ENCODE results near the gene NYAP2.

NYAP2 gene

DNA sequence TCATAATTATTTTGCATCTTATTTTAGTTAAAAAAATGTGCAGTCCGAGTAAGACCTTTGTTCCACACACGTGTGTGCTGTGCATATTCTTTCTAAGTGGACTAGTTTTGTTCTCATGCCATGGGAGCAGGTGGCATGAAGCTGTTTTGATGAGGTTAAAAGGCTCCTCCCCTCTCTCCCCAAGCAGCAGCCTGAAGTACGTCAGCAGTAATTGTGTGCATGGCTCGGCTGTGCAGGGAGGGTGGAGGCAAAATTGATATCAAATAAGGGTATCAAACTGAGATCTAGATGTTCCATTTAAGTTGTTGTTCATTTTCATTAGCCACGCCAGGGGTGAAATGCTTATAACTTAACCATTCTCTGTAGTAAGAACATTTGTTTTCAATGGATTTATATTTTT, at the start of gene NYAP2:
TSS of gene NYAP2 (plus strand) at position 207 of the 400 bp plus-strand sequence. CDS start 9,171 bp downstream, outside the sequence.
- no peak for DNase-seq

DNA sequence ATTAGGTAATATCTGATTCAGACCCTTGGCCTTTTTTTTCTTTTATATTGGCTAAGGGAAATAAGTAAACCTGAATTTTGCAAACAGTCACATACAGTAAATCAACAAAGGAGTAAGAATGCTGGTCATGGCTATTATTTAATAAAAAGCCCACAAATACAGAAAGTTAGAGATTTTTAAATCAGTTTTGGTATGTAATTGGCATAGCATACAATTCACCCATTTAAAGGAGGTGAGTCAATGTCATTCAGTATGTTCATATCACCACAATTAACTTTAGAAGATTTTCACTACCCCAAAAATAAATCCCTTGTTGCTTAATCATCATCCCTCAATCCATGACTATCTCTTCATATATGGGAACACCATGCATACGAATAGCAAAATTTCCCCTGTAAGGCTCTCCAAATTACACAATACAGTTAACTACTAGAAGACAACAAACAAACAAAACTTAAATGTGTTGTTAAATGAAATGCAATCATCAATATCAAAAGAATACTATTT, 45.9 kb upstream of the NYAP2 start:
- DNase-seq = peak; percentile 30

DNA sequence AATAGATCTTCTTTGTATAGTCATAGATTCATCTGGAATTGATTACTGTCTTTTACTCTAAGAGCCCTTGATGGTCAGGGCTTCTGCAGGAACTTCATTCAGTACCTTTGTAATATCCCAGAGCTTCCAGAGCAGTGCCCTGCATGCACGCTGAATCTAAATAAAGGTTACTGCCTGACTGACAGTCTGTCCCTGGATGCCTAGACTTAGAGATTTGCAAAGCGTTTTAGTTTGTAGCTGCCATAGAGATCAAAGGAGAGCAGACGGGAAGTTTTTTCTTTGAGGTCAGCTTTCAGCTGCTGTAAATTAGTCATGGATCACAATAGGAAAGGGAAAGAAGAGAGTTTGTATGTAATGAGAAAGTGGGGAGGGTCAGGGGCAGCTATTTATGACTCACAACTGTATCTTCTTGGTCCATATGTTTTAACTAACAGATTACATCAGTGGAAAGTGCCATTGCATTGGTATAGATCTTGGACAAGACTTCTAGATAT, 45.2 kb upstream of the NYAP2 start:
- peak; percentile 75 for DNase-seq

DNA sequence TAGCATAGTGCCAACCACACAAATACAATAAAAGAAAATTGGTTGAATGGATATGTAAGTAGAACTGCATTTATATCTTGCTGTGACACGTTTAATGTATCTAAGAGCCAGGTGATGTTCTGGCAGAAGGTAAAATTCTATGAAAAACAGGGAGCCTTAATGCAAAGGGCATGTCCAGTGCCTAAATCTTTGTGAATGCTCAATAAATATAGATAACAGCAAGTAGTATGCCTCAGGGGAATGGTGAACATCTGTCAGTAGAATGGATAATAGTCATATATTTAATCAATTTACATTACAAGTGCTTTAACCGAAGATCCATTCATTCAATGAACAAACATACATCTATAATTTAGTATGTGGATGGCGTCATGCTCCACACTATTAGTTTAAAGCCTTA, 43.7 kb upstream of the NYAP2 start:
- no peak for DNase-seq

DNA sequence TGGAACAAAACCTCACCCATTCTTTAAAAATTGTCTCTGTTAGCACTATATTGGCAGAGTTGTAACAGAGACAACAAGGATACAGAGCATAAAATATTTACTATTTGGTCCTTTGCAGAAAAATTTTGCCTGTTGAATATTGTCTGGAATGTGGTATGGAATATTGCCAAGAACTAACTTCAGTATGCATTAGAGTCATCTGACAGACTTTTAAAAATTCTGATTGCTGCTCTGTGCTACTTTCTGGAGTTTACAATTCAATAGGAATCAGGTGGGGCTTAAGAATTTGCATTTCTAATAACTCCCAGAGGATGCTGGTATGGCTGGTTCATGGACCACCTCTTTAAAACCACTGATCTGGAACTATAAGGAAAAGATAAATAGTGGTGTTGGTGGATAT, 32.8 kb upstream of the NYAP2 start:
- no peak for DNase-seq

DNA sequence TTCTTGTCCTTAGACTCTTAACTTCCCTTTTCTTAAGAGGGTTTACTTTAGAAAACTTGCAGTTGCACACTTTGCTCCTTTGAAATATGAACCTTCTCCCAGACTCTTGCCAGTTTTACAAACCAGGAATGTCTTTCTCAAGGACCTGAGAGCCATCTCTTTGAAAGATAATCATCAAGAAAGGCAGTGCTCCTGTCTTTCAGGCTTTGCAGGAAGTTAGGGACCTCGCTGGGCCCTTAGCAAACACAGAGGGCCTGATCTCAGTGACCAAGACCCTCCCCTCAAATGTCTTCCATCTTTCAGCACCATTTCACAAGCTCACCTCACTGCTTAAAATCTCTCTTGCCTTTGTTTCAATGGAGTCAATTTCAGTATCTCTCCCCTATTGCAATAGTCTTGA, 32.0 kb upstream of the NYAP2 start:
- no peak for DNase-seq

DNA sequence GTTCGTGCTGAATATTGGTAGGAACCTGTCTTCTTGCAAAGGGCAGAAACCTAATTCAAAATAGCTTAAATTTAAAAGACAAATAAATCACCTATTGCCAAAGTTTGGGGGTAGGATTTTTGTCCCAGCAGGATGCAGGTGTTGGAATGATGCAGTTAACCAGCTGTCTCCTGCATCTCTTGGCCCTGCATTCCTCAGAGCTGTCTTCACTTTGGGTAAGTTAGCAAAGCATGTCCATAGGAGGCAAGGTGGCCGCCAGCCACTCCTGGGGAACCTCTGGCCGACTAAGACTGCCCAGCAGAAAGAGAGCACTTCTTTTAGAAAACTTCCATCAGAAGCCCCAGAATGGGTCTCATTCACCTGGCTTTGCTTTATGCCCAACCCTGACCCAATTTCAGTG, 20.5 kb upstream of the NYAP2 start:
- no peak for DNase-seq

DNA sequence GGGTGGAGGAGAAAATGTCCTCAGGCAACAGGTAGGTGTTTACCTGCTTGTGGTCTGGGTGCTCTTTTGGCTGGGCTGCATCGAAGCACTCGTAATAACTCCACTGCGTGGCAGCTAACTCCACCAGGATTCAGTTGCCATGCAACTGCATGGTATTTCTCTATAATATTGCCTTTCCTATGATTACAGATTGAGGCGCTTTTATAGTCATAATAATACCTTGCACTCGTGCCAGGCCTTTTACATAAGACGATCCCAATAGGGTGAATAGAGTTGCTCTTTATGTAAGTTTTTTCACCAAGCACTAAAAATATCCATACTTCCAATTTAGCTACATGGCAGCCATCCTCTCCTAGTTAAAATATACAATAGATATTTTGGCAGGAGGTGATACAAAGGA, 19.7 kb upstream of the NYAP2 start:
- DNase-seq = no peak

DNA sequence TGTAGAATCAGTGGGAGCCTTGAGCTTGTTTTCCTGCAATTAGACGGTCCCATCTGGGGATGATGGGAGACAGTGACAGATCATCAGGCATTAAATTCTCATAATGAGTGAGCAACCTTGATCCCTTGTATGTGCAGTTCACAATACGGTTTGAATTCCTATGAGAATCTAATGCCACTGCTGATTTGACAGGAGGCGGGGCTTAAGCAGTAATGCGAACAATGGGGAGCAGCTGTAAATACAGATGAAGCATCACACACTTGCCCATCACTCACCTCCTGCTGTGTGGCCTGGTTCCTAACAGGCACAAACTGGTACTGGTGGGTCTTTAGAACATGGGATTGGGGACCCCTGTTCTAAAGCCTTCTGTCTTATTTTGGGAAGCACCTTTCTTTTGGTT, 17.9 kb upstream of the NYAP2 start:
- DNase-seq = no peak

DNA sequence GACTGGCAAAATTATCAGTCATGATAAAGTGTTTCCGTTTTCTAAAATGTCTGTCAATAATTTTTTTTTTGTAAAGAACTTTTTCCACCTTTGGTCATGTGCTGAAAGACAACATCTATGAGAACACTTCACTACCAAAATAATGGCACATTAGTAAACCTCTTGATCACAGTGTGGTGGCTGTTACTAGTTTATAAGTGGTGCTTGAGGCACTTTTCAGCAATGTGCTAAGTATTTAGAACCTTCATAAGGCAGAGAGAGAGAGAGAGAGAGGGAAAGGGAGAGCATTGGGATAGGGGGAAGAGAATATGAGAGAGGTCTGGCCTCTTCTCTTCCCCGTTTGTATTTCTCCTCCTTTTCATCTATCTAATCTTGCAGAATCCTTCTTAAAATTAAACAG, 1.1 kb upstream of the NYAP2 start:
- DNase-seq = no peak

DNA sequence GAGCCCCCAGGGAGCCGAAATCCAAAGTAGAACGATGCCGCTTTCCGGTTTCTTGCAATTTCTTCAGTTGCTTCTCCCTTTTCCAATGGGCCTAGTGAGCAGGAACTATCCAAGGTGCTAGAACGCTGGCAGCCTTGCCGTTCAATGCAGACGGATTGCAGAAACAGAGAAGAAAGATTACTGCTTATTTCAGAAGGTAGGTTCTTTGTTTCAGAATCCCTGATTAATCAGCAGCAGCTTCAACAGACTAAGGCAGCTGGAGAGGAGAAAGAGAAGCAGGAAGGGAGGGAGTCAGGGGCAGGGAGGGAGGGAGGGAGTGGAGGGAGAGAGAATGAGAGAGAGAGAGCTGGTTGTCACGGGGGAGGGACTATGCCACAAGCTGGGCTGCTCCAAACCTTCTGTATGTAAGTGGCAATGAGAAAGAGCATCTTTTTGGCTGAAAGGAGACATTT, 576 bp downstream of the NYAP2 start:
- peak; percentile 27 for DNase-seq

DNA sequence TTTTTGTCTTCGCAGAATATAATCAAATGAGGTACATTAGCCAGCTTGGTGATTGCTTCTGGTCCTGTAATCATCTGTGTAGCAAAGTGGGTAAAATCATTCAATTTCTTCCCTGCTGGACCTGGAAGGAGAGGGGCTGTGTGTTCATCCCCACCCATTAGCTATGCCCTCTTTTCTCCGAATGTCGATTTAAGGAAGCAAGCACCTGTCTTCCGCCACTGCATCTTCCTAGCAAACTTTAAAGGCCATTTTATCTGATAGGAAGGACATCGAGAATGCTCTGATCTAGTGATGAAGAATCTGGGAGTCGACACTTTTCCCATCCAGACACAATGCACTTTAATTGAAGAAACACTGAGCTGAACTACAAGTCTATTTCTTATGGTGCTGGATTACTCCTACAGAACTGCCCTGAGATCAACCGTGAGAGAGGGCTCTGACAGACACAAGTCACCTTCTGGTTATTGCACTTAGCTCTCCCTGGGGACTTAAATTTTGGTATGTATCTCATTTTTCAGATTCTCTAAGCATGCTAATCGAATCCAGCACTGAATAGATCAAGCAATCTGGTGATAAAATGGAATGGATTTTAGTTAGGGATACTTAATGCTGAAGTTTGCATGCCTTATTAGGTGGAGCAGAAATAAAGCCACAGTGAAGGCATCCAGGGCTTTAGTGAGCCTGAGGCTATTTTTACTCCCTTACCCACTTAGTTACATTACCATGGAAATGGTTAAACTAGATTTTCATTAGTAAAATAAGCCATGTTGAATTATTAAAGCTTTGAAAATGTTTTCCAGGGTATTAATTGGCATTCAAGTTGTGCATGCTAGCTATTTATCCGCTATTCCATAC, 1.3 kb downstream of the NYAP2 start:
- DNase-seq = no peak

DNA sequence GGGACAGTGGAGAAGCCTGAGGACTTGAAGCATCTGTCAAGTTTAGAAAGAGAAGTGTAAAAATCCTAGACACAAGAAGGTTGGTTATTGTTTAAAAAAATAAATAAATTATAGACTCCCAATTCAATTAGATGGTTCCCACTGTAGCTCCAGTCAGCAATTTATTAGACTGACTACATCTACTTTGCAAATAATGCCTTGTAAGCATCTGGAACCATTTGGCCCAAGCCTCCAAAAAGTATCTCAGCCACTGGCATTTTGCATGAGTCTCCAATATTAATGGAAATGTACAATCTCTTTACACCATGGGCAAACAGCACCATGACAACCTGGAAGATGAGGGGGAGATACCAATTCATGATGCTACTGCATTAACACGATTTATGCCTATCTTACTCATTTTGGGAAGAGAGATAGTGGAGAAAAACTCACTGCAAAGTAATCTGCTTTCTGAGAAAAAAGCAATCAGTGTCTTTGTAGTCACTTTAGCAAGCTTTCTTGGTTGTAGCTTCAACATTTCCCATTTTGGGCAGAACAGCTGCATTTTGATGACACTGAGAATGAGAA, 2.8 kb downstream of the NYAP2 start:
- DNase-seq = no peak

DNA sequence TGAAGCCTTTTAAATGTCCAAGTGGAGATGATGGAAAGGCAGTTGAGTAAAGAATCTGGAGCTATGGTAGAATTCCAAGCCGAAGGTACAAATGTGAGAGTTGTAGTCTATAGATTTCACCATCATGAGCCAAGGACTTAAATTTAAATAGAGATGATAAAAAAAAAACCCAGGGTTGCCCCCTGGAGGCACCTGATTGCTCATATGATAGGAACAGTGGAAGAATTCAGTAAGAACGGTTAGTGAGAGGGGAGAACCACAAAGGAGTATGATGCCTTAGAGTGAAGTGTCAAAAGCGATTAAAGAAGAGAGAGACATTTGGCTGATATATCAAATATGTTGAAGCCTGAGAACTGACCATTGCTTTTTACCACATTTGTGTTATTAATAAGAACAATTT, 11.9 kb downstream of the NYAP2 start:
- DNase-seq = no peak

DNA sequence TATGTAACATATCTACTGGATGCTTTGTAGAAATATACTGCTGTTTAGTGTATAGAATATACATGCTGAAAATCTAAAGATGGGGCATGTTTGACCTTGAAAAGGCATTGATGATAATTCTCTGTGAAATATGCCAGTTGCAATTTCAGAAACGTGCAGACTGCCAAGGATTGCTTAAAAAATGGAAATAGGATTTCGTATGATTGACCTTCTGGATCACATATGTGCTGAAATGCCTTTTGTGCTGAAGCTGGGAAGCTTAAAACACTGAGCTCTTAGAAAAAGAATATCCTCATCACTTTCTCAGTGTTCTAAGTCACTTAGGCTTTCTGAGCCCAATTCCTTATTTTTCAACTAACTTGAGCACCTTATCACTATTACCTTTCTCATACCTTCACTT, 14.3 kb downstream of the NYAP2 start:
- no peak for DNase-seq

DNA sequence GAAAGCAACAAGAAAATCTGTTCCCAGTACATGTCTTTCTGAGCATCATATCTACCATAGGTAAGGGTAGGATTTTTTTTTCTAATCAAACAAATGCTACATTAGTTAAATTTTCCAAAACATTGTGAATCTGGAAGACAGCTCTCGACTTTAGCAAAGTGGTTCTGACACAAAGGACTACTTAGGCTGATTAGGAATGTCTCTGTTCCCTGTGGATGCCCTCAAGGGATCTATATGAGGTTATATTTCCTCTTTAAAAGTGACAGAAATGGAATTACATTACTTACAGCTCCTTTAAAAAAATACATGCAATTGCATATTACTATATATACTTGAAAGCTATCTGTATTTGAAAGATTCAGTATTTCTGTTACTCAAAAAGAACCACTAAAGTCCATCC, 15.4 kb downstream of the NYAP2 start:
- no peak for DNase-seq

DNA sequence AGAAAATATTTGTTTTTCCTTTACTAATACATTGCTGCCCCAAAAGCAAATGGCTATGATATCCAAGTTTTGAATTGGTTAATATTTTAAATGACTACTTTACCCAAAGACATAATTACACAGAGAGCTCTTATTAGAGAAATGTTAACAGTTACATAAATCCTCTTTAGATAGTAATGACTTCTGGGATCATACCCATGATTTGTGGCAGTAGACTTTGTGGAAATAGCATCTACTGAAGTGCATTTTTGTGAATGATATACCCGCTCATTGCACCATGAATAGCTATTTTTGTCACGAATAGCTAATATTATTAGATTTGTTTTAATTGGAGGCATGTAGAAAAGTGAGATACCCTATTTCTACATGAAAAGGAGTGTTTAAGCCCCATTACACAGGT, 15.8 kb downstream of the NYAP2 start:
- DNase-seq = no peak

DNA sequence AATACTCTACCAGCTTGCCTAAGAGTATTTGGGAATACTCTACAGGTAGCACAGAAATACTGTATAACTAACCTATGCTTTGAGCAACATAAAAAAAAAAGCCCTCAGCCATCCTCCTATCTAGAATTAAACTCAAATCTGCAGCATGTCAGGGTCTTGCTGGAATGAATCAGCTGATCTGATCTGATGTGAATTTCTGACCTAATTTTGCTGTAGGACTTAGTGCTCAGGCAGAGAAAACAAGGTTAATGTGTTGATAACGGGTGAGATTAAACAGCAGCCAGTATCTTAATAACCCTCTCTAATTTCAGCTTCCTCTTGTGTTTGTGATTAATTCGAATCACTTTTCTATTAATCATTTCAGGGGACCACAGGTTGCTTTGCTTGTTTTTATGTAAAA, 16.3 kb downstream of the NYAP2 start:
- DNase-seq = no peak

DNA sequence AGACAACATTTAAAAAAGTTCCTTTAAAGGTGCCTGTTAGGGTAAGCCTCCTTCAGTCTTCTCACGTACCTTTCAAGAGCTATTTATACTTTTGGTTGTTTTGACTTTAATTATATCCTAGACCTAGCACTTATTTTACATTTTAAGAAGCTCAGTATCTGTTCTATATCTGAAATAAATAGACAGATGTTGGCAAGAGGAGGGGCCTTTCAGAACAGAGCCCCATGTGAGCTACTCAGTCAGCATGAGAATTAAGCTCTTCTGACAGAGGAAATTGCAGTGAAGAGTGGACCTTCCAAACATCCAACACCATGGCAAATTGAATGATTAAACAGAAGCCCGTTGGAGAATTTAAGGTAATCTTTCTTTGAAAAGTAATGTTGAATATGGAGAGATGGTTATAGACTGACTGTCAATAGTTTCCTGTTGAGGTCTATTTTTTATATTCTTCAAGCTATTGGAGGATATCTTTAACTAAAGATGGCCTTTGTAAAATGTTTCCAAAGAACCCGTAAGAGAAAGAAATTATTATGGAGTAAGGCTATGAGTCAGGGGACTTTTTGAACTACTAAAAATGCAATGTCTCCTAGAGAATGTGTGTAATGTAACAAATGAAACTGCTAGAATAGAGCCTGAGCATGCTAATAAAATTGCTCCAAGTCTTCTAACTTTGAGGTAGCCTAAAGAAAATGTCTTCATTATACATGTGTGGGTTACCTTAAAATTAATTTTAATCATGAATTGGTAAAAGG, 17.3 kb downstream of the NYAP2 start:
- DNase-seq = no peak

DNA sequence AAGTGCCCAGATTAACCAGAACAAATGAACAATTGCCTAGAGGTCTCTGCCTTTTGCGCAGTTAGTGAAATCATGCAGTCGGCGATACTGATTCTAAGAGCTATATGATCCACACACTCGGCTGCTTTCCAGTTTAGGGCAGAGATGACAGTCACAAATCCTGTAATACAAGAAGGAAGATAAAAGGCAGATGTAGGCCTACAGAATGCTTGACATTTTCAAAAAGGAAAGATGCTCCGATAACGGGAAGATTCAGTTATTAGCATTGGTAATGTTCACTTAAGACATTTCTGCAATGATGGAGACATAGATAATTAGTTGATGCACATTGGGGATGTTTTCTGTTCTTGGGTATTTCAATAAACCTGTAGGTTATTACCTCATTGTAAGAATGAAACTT, 19.5 kb downstream of the NYAP2 start:
- DNase-seq = no peak

DNA sequence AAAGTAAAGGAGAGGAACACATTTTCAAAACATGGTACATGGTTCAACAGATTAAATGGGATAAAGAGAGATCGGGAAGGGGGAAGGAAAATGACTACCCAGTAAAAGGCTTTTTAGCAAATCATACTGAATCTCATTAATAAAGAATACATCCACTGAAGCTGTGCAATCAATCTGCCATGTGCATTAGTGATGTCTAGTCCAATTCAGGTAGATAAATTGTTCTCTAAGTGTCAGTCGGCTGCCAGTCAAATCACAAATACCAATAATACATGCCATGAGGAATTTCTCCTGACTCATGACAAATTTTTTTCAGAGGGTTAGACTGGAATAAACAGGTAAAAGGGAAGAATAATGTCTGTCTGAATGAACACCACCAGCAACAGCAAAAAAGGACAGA, 22.6 kb downstream of the NYAP2 start:
- no peak for DNase-seq

DNA sequence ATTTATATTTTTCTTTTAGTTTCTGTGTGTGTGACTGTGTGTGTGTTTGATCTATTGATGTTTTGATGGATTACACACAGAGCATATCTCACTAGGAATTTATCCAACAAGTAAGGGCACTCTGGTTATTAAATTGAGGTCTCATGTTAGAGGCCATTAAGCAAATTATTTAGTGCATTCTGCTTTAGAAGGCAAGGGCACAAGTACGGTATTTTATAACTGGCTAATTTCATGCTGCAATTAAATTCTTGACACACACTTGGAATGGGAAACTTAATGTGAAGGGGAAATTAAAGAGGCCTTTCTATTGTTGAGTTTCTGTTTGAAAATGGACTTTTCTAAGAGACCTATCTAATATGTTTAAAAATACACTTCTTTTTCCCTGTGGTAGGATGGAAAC, 25.8 kb downstream of the NYAP2 start:
- no peak for DNase-seq

DNA sequence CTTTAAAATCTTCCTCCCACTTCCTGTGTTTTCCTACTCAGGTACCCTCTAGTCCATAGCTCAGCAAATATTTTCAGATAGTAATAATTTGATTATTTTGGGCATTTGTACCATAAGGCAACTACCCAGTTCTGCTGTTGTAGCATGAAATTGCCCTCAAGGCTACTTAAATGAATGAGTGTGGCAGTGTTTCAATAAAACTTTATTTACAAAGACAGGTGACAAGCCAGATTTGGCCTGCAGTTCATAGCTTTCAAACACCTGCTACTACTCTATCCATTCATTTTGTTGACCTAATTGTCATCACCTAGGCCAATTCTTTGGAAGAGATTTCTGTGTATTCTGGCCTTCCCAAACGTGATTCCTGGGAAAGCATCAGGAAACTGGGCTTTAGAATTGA, 28.9 kb downstream of the NYAP2 start:
- DNase-seq = no peak

DNA sequence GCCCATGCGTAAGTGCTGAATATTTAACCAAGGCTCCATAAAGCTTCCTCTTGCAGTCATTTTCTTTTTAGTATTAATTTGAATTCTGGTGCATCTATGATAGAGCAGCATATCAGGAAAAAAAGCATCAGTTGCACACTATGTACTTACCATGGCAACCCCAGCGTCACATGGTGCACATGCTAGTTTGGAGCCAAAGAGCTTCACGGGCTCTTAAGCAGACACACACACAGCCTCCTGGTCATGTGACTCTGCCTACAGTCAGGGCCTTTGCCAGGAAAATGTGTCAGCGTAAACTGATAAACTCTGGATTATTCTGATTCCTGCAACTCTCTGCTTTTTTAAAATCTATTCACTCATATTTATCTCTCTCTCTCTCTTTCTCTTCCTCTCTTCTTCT, 30.2 kb downstream of the NYAP2 start:
- peak; percentile 39 for DNase-seq

Measured in HCEC 1CT (cell line).